Bronchial epithelial cell (primary cell): ENCODE results near the gene SEMA4C. TPM values are rescaled to one million over a fixed set of nuclear protein-coding genes. Genes with fewer than 3 reads are reported as not detected.

Experiments
- DNase-seq: peaks from one replicate; pipeline ENCODE4 v3.0.0-alpha.2; 2010; ENCODE audit warnings: low read depth
- FAIRE-seq: peaks from 2 replicates; lab custom pipeline; 2011; peaks lifted over from hg19 to GRCh38; lab: Jason Lieb, UNC
- H3K27me3 ChIP-seq: 2 replicates; pipeline ENCODE4 v1.5.1; 2011; ENCODE audit warnings: low read length; ENCODE audit not compliant: control insufficient read depth, insufficient read depth
- H3K36me3 ChIP-seq: 2 replicates; pipeline ENCODE4 v1.5.1; 2011; ENCODE audit warnings: low read length; ENCODE audit not compliant: control insufficient read depth, insufficient read depth
- H3K4me3 ChIP-seq: 2 replicates; pipeline ENCODE4 v1.5.1; 2011; ENCODE audit warnings: mild to moderate bottlenecking, low read depth, low read length, control low read depth
- CTCF ChIP-seq: IDR thresholded peaks from 2 replicates; pipeline ENCODE4 v1.5.1; 2011; ENCODE audit warnings: mild to moderate bottlenecking, moderate library complexity, low read length, control low read depth, inconsistent platforms; ENCODE audit not compliant: insufficient read depth, severe bottlenecking
- total RNA-seq: library from RNA; depleted of rRNA; stranded (reverse); fragments of >200 nt; gene quantifications from 2 replicates; pipeline ENCODE4 v1.2.1, GENCODE V29; 2014

SEMA4C gene
- 7.8 and 8.2 TPM in 2 replicates for total RNA-seq

- Histone ChIP-seq H3K36me3 (peaks cover 11% of the 10 kb centered on the region), H3K4me3 (peak within 1 kb of the TSS; percentile 80), H3K27me3 (no peaks in the 10 kb centered on the region)
- FAIRE-seq (no peak), DNase-seq (no peak)
- TF ChIP-seq CTCF = no peak
Measured at GRCh38 chr2:96869822-96870625, at the start of gene SEMA4C. Gene SEMA4C (minus strand): TSS chr2:96870080. CDS start chr2:96867886, 2,194 bp downstream.

GRCh38 chr2:96918754-96919550, 49.1 kb upstream of the SEMA4C start:
- no peak for TF ChIP-seq CTCF
- no peak for DNase-seq
- Histone ChIP-seq H3K27me3 (no peaks in the 10 kb centered on the region), H3K4me3 (no peak overlapping the region), H3K36me3 (no peaks in the 10 kb centered on the region)
- no peak for FAIRE-seq

- Histone ChIP-seq H3K27me3 (no peaks in the 10 kb centered on the region), H3K4me3 (no peak overlapping the region), H3K36me3 (no peaks in the 10 kb centered on the region)
- DNase-seq (no peak), FAIRE-seq (no peak)
- TF ChIP-seq CTCF = no peak
Measured at GRCh38 chr2:96918092-96918753, 48.3 kb upstream of the SEMA4C start.

- Histone ChIP-seq H3K4me3 (no peak overlapping the region), H3K36me3 (no peaks in the 10 kb centered on the region), H3K27me3 (no peaks in the 10 kb centered on the region)
- DNase-seq (peak; percentile 71), FAIRE-seq (no peak)
- no peak for TF ChIP-seq CTCF
Measured at GRCh38 chr2:96916646-96917543, 47.0 kb upstream of the SEMA4C start.

GRCh38 chr2:96916156-96916630, 46.3 kb upstream of the SEMA4C start:
- Histone ChIP-seq H3K4me3 (no peak overlapping the region), H3K36me3 (no peaks in the 10 kb centered on the region), H3K27me3 (no peaks in the 10 kb centered on the region)
- no peak for TF ChIP-seq CTCF
- no peak for FAIRE-seq
- DNase-seq = no peak
